ENCODE data around the gene RTL10. TPM values are rescaled to one million over a fixed set of nuclear protein-coding genes. Genes with fewer than 3 reads are reported as not detected.

RTL10 gene
- polyA plus RNA-seq, 1 of the 3 experiments (the other 2 are of a cell fraction) = 7.8 TPM

GRCh38 chr22:19898831-19899567 lies 44.3 kb upstream of the RTL10 start:
- Histone ChIP-seq H3K9me3 (no peaks in the 10 kb centered on the region), H3K4me1 (ENCODE audit: control insufficient read depth in 1 of 2, insufficient read depth in 2 of 2, low read depth in 1 of 2, low read length in 1 of 2) (peaks cover 0 to 48% of the 10 kb centered on the region in 2 experiments; a peak in 3 of 4 replicates), H3K36me3 (replicated peaks in 1 of 2; ENCODE audit: control insufficient read depth in 1 of 2, insufficient read depth in 2 of 2, low read length in 1 of 2) (peaks cover 0 to under 1% of the 10 kb centered on the region in 2 experiments), H3K9ac (no peak overlapping the region), H3K9me2 (no peaks in the 10 kb centered on the region), H4K20me1 (ENCODE audit: insufficient read depth) (no peaks in the 10 kb centered on the region), H3K27me3 (ENCODE audit: insufficient read depth) (no peaks in the 10 kb centered on the region), H3K79me2 (ENCODE audit: insufficient read depth) (no peaks in the 10 kb centered on the region), H2AFZ (ENCODE audit: low read depth) (no peak overlapping the region), H3F3A (replicated peaks; ENCODE audit: insufficient read depth) (no peaks in the 10 kb centered on the region), H3K4me3 (ENCODE audit: low read depth in 2 of 2, low read length in 1 of 2) (no peak overlapping the region), H3K4me2 (no peak overlapping the region), H3K27ac (ENCODE audit: low read depth in 2 of 2, low read length in 1 of 2) (no peak overlapping the region)
- ChIA-PET CTCF (interaction anchor here (1.1 to 5.5 kb wide), 3 partner anchors 12 to 168 kb away, joined by 3 to 45 read pairs (median 38); no protein-coding TSS in a partner anchor), POLR2A (interaction anchor here (1.4 kb wide), 1 partner anchor 9 kb away, joined by 5 read pairs; no protein-coding TSS in a partner anchor)
- WGBS (ENCODE audit: low lambda C conversion rate) = 92% methylated on average over 7 of the region's 16 CpGs
- no peak for DNase-seq
- no peak for TF ChIP-seq RFX5 (IDR thresholded peaks at IDR 0.05; ENCODE audit: low read length)
- no peak for TF ChIP-seq GATA2 (CRISPR knock-in tag; IDR thresholded peaks at IDR 0.05)
- no peak for TF ChIP-seq POLR2AphosphoS5 (IDR thresholded peaks at IDR 0.05; ENCODE audit: low read depth, low read length)

GRCh38 chr22:19898145-19898544 lies 43.5 kb upstream of the RTL10 start:
- ChIA-PET CTCF (interaction anchor here (1.1 to 5.5 kb wide), 4 partner anchors 8 to 167 kb away, joined by 3 to 45 read pairs (median 24); no protein-coding TSS in a partner anchor), POLR2A (no interaction called here)
- no peaks in the 10 kb centered on the region for H3F3A ChIP-seq (replicated peaks; ENCODE audit: insufficient read depth)
- DNase-seq = no peak
- H3K36me3 ChIP-seq (replicated peaks in 1 of 2; ENCODE audit: control insufficient read depth in 1 of 2, insufficient read depth in 2 of 2, low read length in 1 of 2) = peaks cover 0 to 2% of the 10 kb centered on the region in 2 experiments
- H3K79me2 ChIP-seq (ENCODE audit: insufficient read depth) = no peaks in the 10 kb centered on the region
- H3K27me3 ChIP-seq (ENCODE audit: insufficient read depth) = no peaks in the 10 kb centered on the region
- TF ChIP-seq YY1 (IDR thresholded peaks at IDR 0.05; ENCODE audit: low read depth) (no peak), FOSL2 (IDR thresholded peaks at IDR 0.05; ENCODE audit: borderline replicate concordance, low read depth) (no peak), FOXJ3 (CRISPR knock-in tag; IDR thresholded peaks at IDR 0.05) (no peak), MXI1 (IDR thresholded peaks at IDR 0.05; ENCODE audit: low read depth, low read length) (no peak)
- no peaks in the 10 kb centered on the region for H4K20me1 ChIP-seq (ENCODE audit: insufficient read depth)
- no peaks in the 10 kb centered on the region for H3K9me3 ChIP-seq
- WGBS (ENCODE audit: low lambda C conversion rate) = 91% methylated on average over 4 of the region's 7 CpGs
- peaks cover under 1 to 44% of the 10 kb centered on the region in 2 experiments; a peak in 3 of 4 replicates for H3K4me1 ChIP-seq (ENCODE audit: control insufficient read depth in 1 of 2, insufficient read depth in 2 of 2, low read depth in 1 of 2, low read length in 1 of 2)
- H3K27ac ChIP-seq (ENCODE audit: low read depth in 2 of 2, low read length in 1 of 2) = no peak overlapping the region
- H3K4me3 ChIP-seq (ENCODE audit: low read depth in 2 of 2, low read length in 1 of 2) = no peak overlapping the region
- H3K4me2 ChIP-seq = no peak overlapping the region
- no peak overlapping the region for H3K9ac ChIP-seq
- no peaks in the 10 kb centered on the region for H3K9me2 ChIP-seq
- no peak overlapping the region for H2AFZ ChIP-seq (ENCODE audit: low read depth)

- Histone ChIP-seq H3K4me3 (ENCODE audit: low read depth in 2 of 2, low read length in 1 of 2) (no peak overlapping the region), H3K4me1 (ENCODE audit: control insufficient read depth in 1 of 2, insufficient read depth in 2 of 2, low read depth in 1 of 2, low read length in 1 of 2) (peaks cover 5 to 44% of the 10 kb centered on the region in 2 experiments), H3K9me2 (no peaks in the 10 kb centered on the region), H3K4me2 (no peak overlapping the region), H3K9me3 (no peaks in the 10 kb centered on the region), H2AFZ (ENCODE audit: low read depth) (no peak overlapping the region), H4K20me1 (ENCODE audit: insufficient read depth) (no peaks in the 10 kb centered on the region), H3K27me3 (ENCODE audit: insufficient read depth) (no peaks in the 10 kb centered on the region), H3K9ac (no peak overlapping the region), H3K79me2 (ENCODE audit: insufficient read depth) (no peaks in the 10 kb centered on the region), H3F3A (replicated peaks; ENCODE audit: insufficient read depth) (peaks cover 2% of the 10 kb centered on the region), H3K27ac (ENCODE audit: low read depth in 2 of 2, low read length in 1 of 2) (no peak overlapping the region), H3K36me3 (replicated peaks in 1 of 2; ENCODE audit: control insufficient read depth in 1 of 2, insufficient read depth in 2 of 2, low read length in 1 of 2) (peaks cover 0 to 2% of the 10 kb centered on the region in 2 experiments)
- DNase-seq = no peak
- no peak for TF ChIP-seq NRF1 (IDR thresholded peaks at IDR 0.05; ENCODE audit: low read depth, low read length)
- no peak for TF ChIP-seq RXRA (IDR thresholded peaks at IDR 0.05; ENCODE audit: borderline replicate concordance, low read depth)
- TF ChIP-seq CTCF (IDR thresholded peaks at IDR 0.05) = no peak
- 96% methylated on average over 9 of the region's 16 CpGs for WGBS (ENCODE audit: low lambda C conversion rate)
- CTCF ChIA-PET = interaction anchor here (0.7 to 5.5 kb wide), 6 partner anchors 8 to 167 kb away, joined by 3 to 45 read pairs (median 16); no protein-coding TSS in a partner anchor
- POLR2A ChIA-PET = no interaction called here
Measured at GRCh38 chr22:19897726-19898125, 43.1 kb upstream of the RTL10 start.
